Posterior vena cava (tissue), 2 donors: Measurements from ENCODE around the gene EXD2. TPM values are rescaled to one million over a fixed set of nuclear protein-coding genes. Genes with fewer than 3 reads are reported as not detected.
"Not testable (repeated sequence)": the region's sequence is repeated elsewhere in the genome, so short reads cannot be mapped to it uniquely, and the experiment has no call there.

ENCODE experiments used
- DNase-seq: peaks from one replicate; pipeline ENCODE4 v3.0.0-alpha.2; 2020; ENCODE audit warnings: low spot score
- intact Hi-C, 2 donors: fragments of 100-400 bp; cut with DNase I; formaldehyde crosslinking; loops; one replicate each; pipeline versions ENCODE4 v1.14.1 to v1.14.2; 2022 to 2023
- total RNA-seq, 2 donors: library from RNA; stranded (reverse); fragmentation: NEBNext Ultra II Directional; extraction: Animal tissue kit (Norgen Biotek cat#: 25700); gene quantifications; one replicate each; pipeline ENCODE4 v1.2.1, GENCODE V29; 2021
- donor health status: DM: yes; HTN: yes; CAD: no.
- donor health status: DM: yes; HTN: yes; CAD: no.

Gene EXD2
- total RNA-seq, 2 donors from 2014 or later, result 17.9 to 21.0 TPM

GRCh38 chr14:69190191-69190590, 1.1 kb upstream of the EXD2 start:
- DNase-seq, result no peak
- intact Hi-C loops, result no loop called here

- DNase-seq, result no peak
These were observed 2.4 kb downstream of the EXD2 start for GRCh38 chr14:69193721-69194120.

GRCh38 chr14:69199786-69200185, 8.5 kb downstream of the EXD2 start:
- DNase-seq, result no peak
- intact Hi-C loops, result no loop called here

More at GRCh38 chr14:69193721-69194120, 2.4 kb downstream of the EXD2 start:
- intact Hi-C loops, result no loop called here

DNA sequence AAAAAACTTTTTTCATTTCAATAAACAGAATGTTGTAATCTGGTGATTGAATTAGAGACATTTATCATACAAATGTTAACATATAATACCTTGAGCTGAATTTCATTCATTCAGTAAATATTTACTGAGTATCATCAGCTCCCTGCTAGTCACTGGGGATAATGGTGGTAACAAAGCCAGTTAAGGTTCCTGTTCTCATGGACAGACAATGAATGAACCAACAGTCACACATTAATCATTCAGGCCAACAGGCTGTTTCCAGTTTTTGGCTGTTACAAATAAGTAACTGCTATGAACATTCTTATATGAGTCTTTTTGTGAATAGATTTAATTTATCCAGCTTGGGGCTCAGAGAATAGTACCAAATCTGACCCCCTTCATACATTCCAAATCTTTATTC, 13.5 kb downstream of the EXD2 start:
- intact Hi-C loops, result no loop called here
- no peak for DNase-seq

- intact Hi-C loops, result no loop called here
- DNase-seq, result no peak
These were observed 16.2 kb downstream of the EXD2 start for GRCh38 chr14:69207435-69208041.

- intact Hi-C loops, result no loop called here
- DNase-seq, result no peak
These were observed 17.4 kb downstream of the EXD2 start for GRCh38 chr14:69208666-69209065.

DNA sequence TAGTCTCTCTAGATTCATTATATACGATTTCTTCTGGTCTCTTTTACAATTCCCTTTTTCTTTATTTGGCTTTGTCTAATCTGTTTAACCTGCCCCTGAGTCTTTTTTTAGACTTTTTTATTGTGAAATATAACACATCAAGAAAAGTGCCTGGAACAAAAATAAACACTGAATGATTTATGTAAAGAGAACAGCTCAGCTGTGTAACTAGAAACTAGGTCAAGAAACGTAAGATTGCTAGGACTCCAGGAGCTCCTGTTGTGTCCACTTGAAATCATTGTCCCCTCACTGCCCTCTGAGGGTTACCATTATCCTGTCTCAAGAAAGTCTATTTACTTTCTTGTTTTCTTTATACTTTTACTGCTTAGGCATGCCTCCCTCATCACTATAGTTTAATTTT, 23.1 kb downstream of the EXD2 start:
- no peak for DNase-seq
- intact Hi-C loops, result no loop called here

GRCh38 chr14:69217663-69218062, 26.4 kb downstream of the EXD2 start:
- DNase-seq, intact Hi-C loops: not testable (repeated sequence)

DNA sequence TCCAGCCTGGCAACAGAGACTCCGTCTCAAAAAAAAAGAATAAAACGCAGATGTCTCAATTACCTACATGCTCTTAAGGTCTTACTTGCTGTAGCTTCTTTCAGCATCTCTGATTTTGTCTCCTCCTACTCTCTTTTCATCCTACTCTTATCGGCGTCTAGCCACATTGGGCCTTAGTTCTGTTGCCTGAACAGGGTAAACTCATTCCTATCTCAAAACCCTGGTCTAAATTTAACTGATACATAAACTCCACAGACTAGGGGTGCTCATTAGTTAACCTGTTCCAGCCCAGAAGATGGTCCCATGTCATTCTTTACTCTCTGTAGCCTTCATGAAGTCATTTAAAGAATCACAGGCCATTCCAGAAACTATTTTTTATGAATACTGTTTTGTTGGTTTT, 33.6 kb downstream of the EXD2 start:
- no peak for DNase-seq
- intact Hi-C loops, result no loop called here

GRCh38 chr14:69226178-69226577, 34.9 kb downstream of the EXD2 start:
- intact Hi-C loops, result no loop called here

GRCh38 chr14:69226736-69227135, 35.4 kb downstream of the EXD2 start:
- intact Hi-C loops, result no loop called here
- no peak for DNase-seq

More at GRCh38 chr14:69226178-69226577, 34.9 kb downstream of the EXD2 start:
- no peak for DNase-seq

DNA sequence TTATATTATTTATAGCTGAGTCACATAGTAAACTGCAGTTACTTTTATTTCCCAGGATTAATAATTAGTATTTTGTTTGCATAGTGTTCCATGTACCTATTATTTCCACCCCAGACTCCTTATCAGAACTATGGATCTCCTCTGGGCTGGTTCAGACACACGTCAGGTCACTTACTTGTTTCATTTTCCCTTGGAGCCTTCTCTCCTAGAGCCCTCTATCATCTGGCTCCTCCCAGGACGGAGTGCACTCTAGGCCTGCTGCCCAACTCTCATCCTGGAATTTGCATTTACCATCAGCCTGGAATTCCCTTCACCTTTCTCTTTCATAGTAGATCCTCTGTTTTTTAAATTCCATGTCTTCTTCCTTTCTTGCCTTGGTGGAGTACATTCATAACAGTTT, 40.2 kb downstream of the EXD2 start:
- intact Hi-C loops, result no loop called here
- no peak for DNase-seq

DNA sequence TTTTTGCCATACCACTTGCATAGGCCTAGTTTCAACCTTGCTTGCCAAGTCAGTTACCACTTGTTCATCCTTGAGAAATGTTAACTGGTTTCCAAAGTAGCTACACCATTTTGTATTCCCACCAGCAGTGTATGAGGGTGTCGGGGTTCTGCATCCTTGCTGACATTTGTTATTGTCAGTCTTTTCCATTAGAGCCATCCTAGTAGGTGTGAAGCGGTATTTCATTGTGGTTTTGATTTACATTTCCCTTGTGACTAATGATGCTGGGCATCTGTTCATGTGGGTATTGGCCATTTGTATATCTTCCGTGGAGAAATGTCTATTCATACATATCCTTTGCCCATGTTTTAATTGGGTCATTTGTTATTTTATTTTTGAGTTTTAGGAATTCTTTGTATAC, 41.1 kb downstream of the EXD2 start:
- intact Hi-C loops, result no loop called here
- no peak for DNase-seq

GRCh38 chr14:69234106-69234505, 42.8 kb downstream of the EXD2 start:
- no peak for DNase-seq
- intact Hi-C loops, result no loop called here

- no peak for DNase-seq
- intact Hi-C loops, result no loop called here
These were observed 44.4 kb downstream of the EXD2 start for GRCh38 chr14:69235708-69236107.

DNA sequence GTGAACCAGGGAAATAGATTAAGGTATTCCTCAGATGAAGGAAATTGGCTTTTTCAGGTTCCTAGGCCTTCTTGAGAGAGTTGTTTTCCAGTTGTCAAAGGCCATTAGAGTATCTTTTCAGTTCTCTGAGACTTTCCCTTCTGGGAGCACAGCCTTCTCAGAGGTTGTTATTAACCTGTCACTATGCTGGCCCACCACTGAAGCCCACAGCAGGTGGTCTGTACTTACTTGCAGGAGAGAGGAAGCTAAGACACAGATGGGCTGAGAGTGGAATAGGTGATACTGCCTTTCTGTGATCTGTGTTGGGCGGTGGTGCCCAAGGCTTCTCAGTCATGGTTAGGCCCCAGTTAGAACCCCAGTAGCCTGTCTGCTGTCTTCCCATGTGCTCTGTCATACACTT, 45.8 kb downstream of the EXD2 start:
- DNase-seq, result no peak
- intact Hi-C loops, result no loop called here

DNA sequence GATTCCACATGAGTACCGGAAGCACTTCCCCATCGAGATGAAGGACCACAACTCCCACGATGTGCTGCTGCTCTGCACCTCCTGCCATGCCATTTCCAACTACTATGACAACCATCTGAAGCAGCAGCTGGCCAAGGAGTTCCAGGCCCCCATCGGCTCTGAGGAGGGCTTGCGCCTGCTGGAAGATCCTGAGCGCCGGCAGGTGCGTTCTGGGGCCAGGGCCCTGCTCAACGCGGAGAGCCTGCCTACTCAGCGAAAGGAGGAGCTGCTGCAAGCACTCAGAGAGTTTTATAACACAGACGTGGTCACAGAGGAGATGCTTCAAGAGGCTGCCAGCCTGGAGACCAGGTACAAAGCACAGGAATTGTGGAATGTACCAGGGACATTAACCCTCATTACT, 46.3 kb downstream of the EXD2 start:
- intact Hi-C loops, result no loop called here
- no peak for DNase-seq

DNA sequence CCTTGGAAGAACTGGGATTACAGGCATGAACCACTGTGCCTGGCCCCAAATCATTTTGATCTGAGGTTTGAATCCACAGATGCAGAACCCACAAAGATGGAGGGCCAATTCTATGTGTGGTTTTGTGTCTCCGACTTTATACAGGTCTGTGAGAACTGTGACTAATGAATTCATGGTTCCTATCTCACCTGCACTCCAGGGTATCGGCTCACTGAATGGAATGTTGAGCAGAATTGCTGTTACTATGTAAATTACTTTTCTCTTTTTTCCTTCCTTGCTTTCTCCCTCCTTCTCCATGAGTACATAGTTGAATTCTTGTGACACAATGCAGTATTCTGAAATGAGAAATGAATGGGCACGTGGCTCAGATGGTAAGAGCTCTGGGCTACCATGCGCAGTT, 47.6 kb downstream of the EXD2 start:
- intact Hi-C loops, result no loop called here

DNA sequence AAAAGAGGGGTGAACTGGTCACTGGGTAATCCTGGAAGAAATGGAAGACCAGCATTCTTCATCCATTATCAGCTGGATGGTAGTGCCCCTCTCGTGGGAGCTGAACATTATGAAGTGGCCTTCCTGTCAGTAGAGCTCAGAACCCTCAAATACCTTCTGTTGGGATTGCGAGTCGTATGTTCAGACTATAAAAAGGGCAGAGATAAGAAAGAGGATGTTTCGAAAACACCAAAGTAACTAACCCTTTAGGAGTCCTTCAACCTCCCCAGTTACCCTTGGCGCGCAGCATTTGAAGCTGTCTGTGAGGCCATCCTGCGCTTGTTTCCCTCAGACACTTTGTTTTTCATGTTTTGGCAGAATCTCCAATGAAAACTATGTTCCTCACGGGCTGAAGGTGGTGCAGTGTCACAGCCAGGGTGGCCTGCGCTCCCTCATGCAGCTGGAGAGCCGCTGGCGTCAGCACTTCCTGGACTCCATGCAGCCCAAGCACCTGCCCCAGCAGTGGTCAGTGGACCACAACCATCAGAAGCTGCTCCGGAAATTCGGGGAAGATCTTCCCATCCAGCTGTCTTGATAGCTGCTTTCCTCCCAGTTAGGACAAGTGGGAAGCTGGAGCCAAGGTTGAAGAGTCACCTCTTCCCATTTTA, 49.4 kb downstream of the EXD2 start:
- intact Hi-C loops, result loop anchor here (5.0 to 10.0 kb wide), 5 partner anchors 122 to 334 kb away; partner anchors contain the start of gene CCDC177 (in 1 of the 2)
- DNase-seq, result no peak

More for the DNA sequence above, 47.6 kb downstream of the EXD2 start:
- no peak for DNase-seq

GRCh38 chr14:69241577-69241976, 50.3 kb downstream of the EXD2 start:
- intact Hi-C loops, result loop anchor here (5.0 to 10.0 kb wide), 5 partner anchors 121 to 333 kb away; partner anchors contain the start of gene CCDC177 (in 1 of the 2)

More at GRCh38 chr14:69241577-69241976, 50.3 kb downstream of the EXD2 start:
- DNase-seq, result no peak
